HG02642 (cell line): ENCODE measurements around the gene TSSK2.
"Not testable (repeated sequence)": the region's sequence is repeated elsewhere in the genome, so short reads cannot be mapped to it uniquely, and the experiment has no call there.

Experiments used
- ATAC-seq: cut with Tn5 transposase; IDR thresholded peaks from one replicate; pipeline ENCODE4 v1.9.1; 2021; ENCODE audit warnings: mild to moderate bottlenecking; ENCODE audit not compliant: unreplicated experiment, poor library complexity

The TSSK2 gene

GRCh38 chr22:19137384-19138216, 6.5 kb downstream of the TSSK2 start:
- ATAC-seq: no peak

GRCh38 chr22:19138217-19139000, 7.3 kb downstream of the TSSK2 start:
- ATAC-seq: no peak

DNA sequence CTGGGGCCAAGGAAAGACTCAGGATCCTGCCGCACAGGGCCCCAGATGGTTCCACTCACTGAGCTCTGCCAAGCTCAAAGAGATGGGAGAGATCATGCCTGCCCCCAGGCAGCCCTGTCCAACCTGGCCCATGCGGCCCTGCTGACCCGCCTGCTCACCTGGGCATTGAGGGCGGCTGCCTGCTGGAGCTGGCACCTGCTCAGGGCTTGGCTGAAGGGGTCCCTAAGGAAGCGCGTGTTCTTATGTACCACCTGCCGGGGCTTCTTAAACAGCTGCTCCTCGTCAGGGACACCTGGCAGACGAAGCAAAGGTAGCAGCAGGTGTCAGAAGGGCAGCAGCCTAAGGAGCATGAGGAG, 7.9 kb downstream of the TSSK2 start:
- no peak for ATAC-seq

- no peak for ATAC-seq
Measured at GRCh38 chr22:19139974-19140373, 8.9 kb downstream of the TSSK2 start.

GRCh38 chr22:19142394-19142793, 11.3 kb downstream of the TSSK2 start:
- ATAC-seq: no peak

GRCh38 chr22:19143212-19143611, 12.1 kb downstream of the TSSK2 start:
- ATAC-seq: no peak

GRCh38 chr22:19143967-19144400, 12.9 kb downstream of the TSSK2 start:
- ATAC-seq: peak; percentile 6

- no peak for ATAC-seq
Measured at GRCh38 chr22:19146215-19146968, 15.3 kb downstream of the TSSK2 start.

DNA sequence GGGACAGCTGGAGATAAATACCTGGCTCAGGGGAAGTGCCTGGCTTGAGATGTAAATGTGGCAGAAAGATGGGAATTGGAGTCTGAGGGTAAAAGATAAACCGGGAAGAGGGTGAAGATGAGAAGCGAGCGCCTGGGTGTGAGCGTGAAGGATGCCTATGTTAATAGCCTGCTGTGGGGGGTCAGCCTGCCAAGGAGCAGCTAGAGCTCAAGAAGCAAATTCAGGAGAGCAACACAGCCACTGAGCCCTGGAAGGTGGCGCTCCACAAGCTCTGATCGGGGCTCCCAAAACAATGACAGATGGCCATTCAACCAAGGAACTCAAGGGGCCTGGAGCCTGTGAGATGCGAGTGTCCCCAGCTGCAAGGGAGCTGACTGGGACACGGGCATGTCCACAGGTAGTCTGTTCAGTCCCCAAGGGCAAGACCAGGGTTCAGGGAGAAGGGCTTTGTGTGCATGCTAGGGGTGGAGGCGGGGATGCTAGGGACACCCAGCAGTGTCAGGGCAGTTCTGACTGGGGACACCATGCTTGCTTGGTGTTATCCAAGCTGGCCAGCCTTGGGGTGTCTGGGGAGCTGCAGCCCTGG, 16.2 kb downstream of the TSSK2 start:
- ATAC-seq: no peak

DNA sequence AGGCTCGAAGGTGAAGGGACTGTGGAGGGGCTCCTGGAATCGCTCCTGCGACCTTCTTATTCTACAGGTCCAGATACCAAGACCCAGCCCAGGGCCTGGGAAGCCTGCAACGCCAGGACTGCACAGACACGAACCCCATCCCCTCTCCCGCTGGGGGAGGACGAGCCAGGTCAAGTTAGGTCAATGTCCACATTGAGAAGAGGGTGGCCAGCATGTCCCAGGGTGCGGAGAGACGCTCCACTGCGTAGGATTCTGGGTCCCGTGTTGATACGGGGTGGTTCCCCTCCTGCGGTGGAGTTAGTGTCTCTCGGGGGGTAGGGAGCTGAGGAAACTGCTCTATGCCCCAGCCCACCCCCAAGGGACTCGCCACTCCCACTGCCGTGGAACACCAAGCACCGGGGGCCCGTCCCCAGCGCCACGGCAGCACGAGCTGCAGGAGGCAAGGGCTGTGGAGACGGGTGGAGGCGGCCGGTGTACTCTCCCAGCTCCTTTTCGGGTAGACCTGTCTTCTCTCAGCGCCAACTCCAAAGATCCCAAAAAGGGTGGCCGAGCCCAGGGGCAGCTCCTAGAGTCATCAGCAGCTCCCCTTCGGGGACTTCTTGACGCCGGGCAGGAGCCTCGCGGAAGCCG, 17.4 kb downstream of the TSSK2 start:
- no peak for ATAC-seq

GRCh38 chr22:19149047-19149883, 18.2 kb downstream of the TSSK2 start:
- no peak for ATAC-seq

- no peak for ATAC-seq
Measured at GRCh38 chr22:19149991-19150390, 18.9 kb downstream of the TSSK2 start, which contains the start of gene GSC2. Gene GSC2, minus strand, starts transcription at chr22:19150292. Its CDS starts 9 bp downstream, at chr22:19150283.

DNA sequence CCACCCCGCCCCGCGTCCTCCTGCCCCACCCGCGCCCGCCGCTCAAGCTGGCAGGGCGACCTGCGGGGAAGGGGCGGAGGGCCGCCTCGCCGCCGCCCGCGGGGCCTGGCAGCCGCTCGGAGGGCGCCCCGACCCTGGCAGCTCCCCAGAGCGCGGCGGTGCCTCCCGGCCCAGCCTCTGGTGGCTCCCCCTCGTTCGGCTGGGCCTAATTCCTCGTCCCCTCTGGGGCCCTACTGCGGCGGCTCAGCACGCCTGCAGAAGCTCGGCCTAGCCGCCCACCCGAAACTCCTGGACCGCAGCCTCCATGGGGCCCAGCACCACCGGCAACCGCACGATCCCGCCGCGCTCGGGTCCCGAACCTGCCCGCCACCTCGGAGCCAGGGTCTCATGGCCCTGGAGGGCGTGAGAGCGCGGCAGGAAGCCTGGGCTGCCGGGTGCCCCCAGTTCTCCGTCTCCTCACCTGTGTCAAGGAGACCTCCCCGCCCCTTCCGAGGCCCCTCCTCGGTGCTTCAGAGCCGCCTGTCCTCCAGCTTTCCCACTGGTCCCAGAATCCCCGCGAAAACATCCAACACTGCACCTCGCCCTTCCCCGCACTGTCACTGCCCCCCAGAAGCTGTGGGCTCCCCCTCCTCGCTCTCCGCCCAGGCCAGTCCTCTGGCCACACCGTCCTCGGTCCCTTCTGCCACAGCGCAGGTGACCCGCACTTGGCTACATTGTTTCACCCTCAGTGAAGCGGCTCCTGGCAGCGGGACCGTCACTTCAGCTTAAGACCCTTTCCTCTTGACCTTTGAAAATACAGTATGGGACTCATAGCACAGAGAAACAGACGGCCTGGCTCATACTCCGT, 19.6 kb downstream of the TSSK2 start:
- no peak for ATAC-seq

DNA sequence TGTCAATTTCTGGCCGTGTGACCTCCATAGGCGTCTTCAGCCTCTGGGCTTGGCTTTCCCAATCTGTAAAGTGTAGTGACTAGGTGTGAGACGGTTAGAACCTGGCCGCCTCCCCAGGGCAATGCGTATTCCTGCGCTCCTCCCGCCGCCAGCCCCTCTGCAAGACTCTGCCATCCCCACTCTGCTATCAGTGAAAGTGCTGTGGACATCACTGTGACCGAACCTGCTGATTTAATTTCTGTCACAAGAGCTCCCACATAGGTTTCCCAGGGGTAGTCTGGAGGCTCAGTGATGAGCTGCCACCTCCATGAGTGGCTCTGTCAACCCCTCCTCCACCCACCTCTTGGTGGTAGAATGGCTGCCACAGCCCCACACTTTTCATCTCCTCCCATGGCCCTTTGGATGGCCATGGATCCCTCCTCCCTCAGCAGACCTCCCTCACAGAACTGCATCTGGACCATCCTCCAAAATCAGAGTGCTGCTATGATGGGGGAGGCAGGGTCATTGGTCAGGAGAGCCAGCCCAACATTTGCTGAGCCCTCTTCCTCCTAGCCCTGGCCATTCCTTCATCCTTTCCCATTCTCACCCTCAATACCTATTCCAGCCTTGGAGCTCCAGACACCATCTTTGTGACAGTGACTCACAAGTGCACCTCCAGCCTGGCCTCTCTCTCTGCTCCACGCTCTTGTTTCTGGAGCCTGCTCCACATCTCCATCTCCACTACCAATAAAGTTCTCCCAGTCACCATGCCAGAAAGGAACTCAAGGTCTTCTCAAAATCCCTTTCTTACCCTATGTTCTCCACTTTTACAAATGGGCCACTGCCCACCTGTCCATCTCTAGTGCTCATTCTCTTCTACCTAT, 20.5 kb downstream of the TSSK2 start:
- no peak for ATAC-seq

DNA sequence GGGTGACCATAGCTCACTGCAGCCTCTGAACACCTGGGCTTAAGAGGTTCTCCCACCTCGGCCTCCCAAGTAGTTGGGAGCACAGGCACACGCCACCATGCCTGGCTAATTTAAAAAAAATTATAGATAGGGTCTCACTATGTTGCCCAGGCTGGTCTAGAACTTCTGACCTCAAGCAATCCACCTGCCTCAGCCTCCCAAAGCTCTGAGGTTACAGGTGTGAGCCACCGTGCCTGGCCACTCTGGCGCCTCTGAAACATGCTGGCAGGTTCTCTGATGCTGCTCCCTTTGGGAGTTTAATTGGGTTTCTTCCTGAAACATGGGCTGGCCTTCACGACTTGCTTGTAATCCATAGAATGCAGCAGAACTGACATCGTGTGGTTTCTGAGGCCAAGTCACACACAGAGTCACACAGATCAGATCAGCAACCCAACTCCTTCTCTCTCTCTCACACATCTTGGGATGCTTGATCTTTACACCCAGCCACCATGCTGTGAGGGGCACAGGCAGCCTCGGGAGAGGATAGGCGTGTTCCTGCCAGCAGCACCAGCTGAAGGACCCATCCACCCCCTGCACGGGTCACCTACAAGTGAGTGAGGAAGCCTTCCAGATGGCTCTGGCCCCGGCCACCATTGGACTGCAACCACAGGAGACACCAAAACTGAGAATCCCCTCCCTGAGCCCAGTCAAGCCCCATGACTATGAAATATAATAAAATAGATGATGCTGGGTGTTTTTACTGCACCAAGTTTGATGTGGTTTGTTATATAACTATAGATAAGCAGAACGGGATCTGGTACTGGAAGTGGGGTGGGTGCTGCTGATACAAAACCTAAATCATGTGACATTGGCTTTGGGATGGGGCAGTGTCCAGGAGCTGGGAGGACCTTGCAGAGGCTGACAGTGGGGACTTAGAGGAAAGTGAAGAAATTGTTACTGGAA, 22.1 kb downstream of the TSSK2 start:
- ATAC-seq: no peak

GRCh38 chr22:19156109-19156508, 25.0 kb downstream of the TSSK2 start:
- not testable (repeated sequence) for ATAC-seq
